ENCODE results near the gene CCPG1.

The CCPG1 gene

GRCh38 chr15:55387027-55387426 is 21.1 kb downstream of the CCPG1 start:
- no peak for DNase-seq (ENCODE audit: low spot score)

- DNase-seq (ENCODE audit: low spot score): no peak
Observed at GRCh38 chr15:55383687-55384086, 24.5 kb downstream of the CCPG1 start.

GRCh38 chr15:55381595-55381994 is 26.6 kb downstream of the CCPG1 start:
- no peak for DNase-seq (ENCODE audit: low spot score)

GRCh38 chr15:55379095-55379494 is 29.1 kb downstream of the CCPG1 start:
- DNase-seq (ENCODE audit: low spot score): no peak

GRCh38 chr15:55372701-55373440 is 35.3 kb downstream of the CCPG1 start:
- DNase-seq (ENCODE audit: low spot score): no peak

- DNase-seq (ENCODE audit: low spot score): no peak
Observed at GRCh38 chr15:55366981-55367380, 41.2 kb downstream of the CCPG1 start.

- DNase-seq (ENCODE audit: low spot score): no peak
Observed at GRCh38 chr15:55362641-55363040, 45.5 kb downstream of the CCPG1 start.

- DNase-seq (ENCODE audit: low spot score): no peak
Observed at GRCh38 chr15:55361048-55361447, 47.1 kb downstream of the CCPG1 start.

GRCh38 chr15:55360256-55360655 is 47.9 kb downstream of the CCPG1 start:
- no peak for DNase-seq (ENCODE audit: low spot score)

- no peak for DNase-seq (ENCODE audit: low spot score)
Observed at GRCh38 chr15:55358471-55358870, 49.7 kb downstream of the CCPG1 start.

- DNase-seq (ENCODE audit: low spot score): no peak
Observed at GRCh38 chr15:55357774-55358173, 50.4 kb downstream of the CCPG1 start.

- no peak for DNase-seq (ENCODE audit: low spot score)
Observed at GRCh38 chr15:55356985-55357585, 51.1 kb downstream of the CCPG1 start.

GRCh38 chr15:55353025-55353424 is 55.1 kb downstream of the CCPG1 start:
- DNase-seq (ENCODE audit: low spot score): no peak

GRCh38 chr15:55349282-55349681 is 58.9 kb downstream of the CCPG1 start:
- no peak for DNase-seq (ENCODE audit: low spot score)

- no peak for DNase-seq (ENCODE audit: low spot score)
Observed at GRCh38 chr15:55348281-55348778, 59.8 kb downstream of the CCPG1 start.

- no peak for DNase-seq (ENCODE audit: low spot score)
Observed at GRCh38 chr15:55344206-55344605, 64.0 kb downstream of the CCPG1 start.

GRCh38 chr15:55343168-55343567 is 65.0 kb downstream of the CCPG1 start:
- no peak for DNase-seq (ENCODE audit: low spot score)

- DNase-seq (ENCODE audit: low spot score): no peak
Observed at GRCh38 chr15:55337160-55337559, 71.0 kb downstream of the CCPG1 start.

- no peak for DNase-seq (ENCODE audit: low spot score)
Observed at GRCh38 chr15:55334997-55335396, 73.2 kb downstream of the CCPG1 start.

GRCh38 chr15:55334371-55334770 is 73.8 kb downstream of the CCPG1 start:
- DNase-seq (ENCODE audit: low spot score): no peak

- DNase-seq (ENCODE audit: low spot score): no peak
Observed at GRCh38 chr15:55327387-55327786, 80.8 kb downstream of the CCPG1 start.

- DNase-seq (ENCODE audit: low spot score): no peak
Observed at GRCh38 chr15:55322467-55322866, 85.7 kb downstream of the CCPG1 start.

- DNase-seq (ENCODE audit: low spot score): no peak
Observed at GRCh38 chr15:55320963-55321362, 87.2 kb downstream of the CCPG1 start.

- DNase-seq (ENCODE audit: low spot score): no peak
Observed at GRCh38 chr15:55320238-55320550, 88.0 kb downstream of the CCPG1 start.

All from pons (tissue), 1 donor.